GM10248 (cell line): ENCODE data around the gene TMEM60.

Source experiments
- CTCF ChIA-PET: fragments of 300-600 bp; sonication (Branson Sonifier 250); formaldehyde crosslinking; extraction: SDS; loops from one replicate; lab custom pipeline; 2021; ENCODE audit warnings: antibody characterized with exemption; lab: Yijun Ruan, JAX
- POLR2A ChIA-PET: fragments of 350-650 bp; sonication (Branson Sonifier 250); formaldehyde crosslinking; extraction: SDS; loops from one replicate; lab custom pipeline; 2020; ENCODE audit warnings: antibody characterized with exemption; lab: Yijun Ruan, JAX
- DNase-seq: peaks from one replicate; pipeline ENCODE4 v3.0.0; 2012; ENCODE audit errors: extremely low spot score
- CTCF ChIP-seq: IDR thresholded peaks from 2 replicates; pipeline ENCODE4 v1.5.1; 2012; ENCODE audit warnings: mild to moderate bottlenecking, low read depth; ENCODE audit errors: extremely low read depth, missing control alignments, control extremely low read depth

TMEM60 gene

GRCh38 chr7:77783545-77783944 is 14.7 kb downstream of the TMEM60 start:
- TF ChIP-seq CTCF = no peak
- CTCF ChIA-PET = interaction anchor here (0.7 to 1.9 kb wide), 4 partner anchors 9 to 24 kb away, joined by 3 to 6 read pairs (median 4); no protein-coding TSS in a partner anchor
- no peak for DNase-seq
- POLR2A ChIA-PET = no interaction called here

GRCh38 chr7:77783111-77783510 is 15.1 kb downstream of the TMEM60 start:
- DNase-seq = no peak
- ChIA-PET POLR2A (no interaction called here), CTCF (interaction anchor here (0.7 to 1.9 kb wide), 4 partner anchors 8 to 24 kb away, joined by 3 to 6 read pairs (median 4); no protein-coding TSS in a partner anchor)
- TF ChIP-seq CTCF = no peak

- no peak for TF ChIP-seq CTCF
- DNase-seq = no peak
- ChIA-PET CTCF (interaction anchor here (1.9 kb wide), 1 partner anchor 10 kb away, joined by 6 read pairs; no protein-coding TSS in a partner anchor), POLR2A (no interaction called here)
Measured at GRCh38 chr7:77782383-77782782, 15.9 kb downstream of the TMEM60 start.

- POLR2A ChIA-PET = no interaction called here
- TF ChIP-seq CTCF = no peak
- DNase-seq = no peak
- CTCF ChIA-PET = interaction anchor here (1.5 to 1.6 kb wide), 2 partner anchors 10 to 19 kb away, joined by 4 to 5 read pairs; no protein-coding TSS in a partner anchor
Measured at GRCh38 chr7:77778535-77778934, 19.7 kb downstream of the TMEM60 start.

- ChIA-PET POLR2A (no interaction called here), CTCF (no interaction called here)
- DNase-seq = no peak
Measured at GRCh38 chr7:77771901-77772300, 26.3 kb downstream of the TMEM60 start.

GRCh38 chr7:77770316-77770715 is 27.9 kb downstream of the TMEM60 start:
- no peak for TF ChIP-seq CTCF
- CTCF ChIA-PET = interaction anchor here (0.9 to 1.9 kb wide), 2 partner anchors 9 to 10 kb away, joined by 3 to 6 read pairs; no protein-coding TSS in a partner anchor
- no peak for DNase-seq
- POLR2A ChIA-PET = no interaction called here

More at GRCh38 chr7:77771901-77772300, 26.3 kb downstream of the TMEM60 start:
- TF ChIP-seq CTCF = no peak
